Daoy (cell line): ENCODE data around the gene STPG1. TPM values are rescaled to one million over a fixed set of nuclear protein-coding genes. Genes with fewer than 3 reads are reported as not detected.

Source experiments
- DNase-seq: peaks from one replicate; pipeline ENCODE4 v3.0.0-alpha.2; 2015; ENCODE audit warnings: low read depth
- total RNA-seq: library from RNA; depleted of rRNA; stranded (reverse); fragments of >200 nt; shearing (Covaris generic); gene quantifications from 2 replicates; pipeline ENCODE4 v1.2.3, GENCODE V29; 2014

STPG1 gene
- total RNA-seq, 1 experiment from 2014 or later: 2.2 TPM

- DNase-seq: no peak
Measured at GRCh38 chr1:24343412-24344089, 70.0 kb downstream of the STPG1 start.

GRCh38 chr1:24341260-24341659 is 72.3 kb downstream of the STPG1 start:
- DNase-seq: no peak

GRCh38 chr1:24340770-24341169 is 72.8 kb downstream of the STPG1 start:
- no peak for DNase-seq

DNA sequence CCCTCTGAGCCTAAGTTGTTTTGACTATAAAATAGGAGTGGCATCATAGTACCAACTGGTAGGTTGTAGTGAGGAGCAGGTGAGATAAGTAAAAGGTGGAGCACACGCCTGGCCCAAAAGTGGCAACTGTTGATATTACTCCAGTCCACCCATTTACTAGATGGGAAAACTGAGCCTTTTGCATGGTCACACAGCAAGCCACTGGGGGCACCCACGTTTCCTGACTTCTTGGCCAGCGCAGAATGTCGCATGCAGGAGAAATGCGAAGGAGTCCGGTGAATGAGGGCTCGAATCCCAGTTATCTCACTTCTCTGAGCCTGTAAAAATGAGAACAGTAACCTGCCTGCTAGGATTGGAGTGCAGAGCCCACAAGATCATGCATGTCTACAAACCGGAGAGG is 73.6 kb downstream of the STPG1 start:
- no peak for DNase-seq

DNA sequence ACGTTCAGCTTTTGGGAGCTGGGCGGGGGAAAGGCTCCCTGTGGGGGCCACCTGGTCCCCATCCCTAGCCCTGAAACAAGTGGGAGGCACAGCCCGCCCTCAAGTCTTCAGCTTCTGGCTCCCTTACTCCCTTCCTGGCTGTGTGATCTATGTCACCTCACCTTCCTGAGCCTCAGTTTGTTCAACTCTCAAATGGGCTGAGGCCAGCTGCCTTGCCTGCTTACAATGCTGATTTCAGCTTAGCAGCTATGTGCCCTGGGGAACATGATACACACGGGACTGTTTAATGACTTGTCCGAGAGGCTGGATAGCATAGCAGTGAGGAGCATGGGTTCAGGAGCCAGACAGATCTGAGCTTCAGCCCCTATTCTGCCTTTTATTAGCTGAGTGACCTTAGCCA is 75.1 kb downstream of the STPG1 start:
- no peak for DNase-seq

DNA sequence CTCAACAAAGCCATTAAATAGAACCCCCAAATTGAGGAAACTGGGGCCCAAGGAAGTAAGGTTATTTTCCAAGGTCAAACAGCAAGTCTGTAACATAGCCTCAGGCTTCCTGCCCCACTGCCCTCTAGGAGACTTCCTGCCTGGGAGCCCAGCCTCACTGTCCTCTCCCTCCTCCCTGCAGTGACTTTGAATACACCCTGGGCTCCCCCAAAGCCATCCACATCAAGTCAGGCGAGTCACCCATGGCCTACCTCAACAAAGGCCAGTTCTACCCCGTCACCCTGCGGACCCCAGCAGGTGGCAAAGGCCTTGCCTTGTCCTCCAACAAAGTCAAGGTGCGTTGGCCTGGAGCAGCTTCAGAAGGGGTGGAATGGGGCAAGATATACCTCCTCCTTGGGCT is 76.1 kb downstream of the STPG1 start:
- no peak for DNase-seq

DNA sequence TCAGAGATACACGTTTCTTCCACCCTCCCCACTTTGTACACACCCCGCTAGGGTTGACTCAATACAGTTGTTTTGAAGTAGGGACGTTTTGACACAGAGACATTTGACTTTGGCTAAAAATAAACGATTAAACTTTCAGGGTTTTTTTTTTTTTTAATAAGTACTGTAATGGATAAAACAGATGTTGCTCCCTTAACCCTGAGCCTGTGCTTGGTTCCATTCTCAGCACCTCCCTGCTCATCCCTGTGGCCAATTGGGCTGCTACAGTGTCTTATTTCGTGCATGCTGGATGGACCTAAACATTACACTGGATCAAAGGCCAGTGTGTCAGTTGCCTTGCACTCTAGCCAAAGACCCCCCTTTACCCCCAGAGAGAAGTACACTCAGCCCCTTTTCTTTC is 77.5 kb downstream of the STPG1 start:
- DNase-seq: no peak

DNA sequence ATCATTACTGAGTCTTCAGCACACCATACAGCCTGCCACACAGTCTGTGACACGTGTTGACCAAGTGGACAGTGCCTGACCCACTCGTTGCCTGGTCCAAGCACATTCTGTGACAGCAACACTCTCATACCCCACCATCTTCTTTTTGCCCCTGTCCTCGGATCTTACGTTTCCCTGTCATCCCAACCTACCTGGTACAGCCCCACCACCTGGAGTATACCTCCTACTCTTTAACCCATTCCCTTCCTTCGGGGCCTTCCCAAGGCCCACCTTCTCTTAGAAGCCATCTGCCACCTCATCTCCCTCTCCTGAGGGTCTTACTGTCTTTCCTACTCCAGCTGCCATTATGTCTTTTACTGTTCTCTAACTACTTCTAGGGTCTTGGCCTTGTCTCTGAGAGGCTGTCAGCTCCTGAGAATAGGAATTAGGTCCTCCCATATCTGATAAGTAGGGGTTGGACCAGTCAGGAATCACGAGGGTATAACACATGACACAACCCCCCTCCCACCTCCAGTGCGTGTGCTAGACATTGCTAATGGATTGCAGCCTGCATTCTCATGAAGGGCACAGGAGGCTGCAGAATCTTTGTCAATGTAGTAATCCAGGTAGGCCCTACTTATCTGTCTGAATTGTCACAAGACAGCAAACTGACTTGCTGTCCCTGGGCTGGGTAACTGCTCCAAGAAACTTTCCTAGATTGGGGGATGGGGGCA is 81.5 kb downstream of the STPG1 start:
- no peak for DNase-seq

GRCh38 chr1:24329797-24330543 is 83.6 kb downstream of the STPG1 start:
- no peak for DNase-seq

GRCh38 chr1:24329331-24329730 is 84.3 kb downstream of the STPG1 start:
- DNase-seq: no peak

DNA sequence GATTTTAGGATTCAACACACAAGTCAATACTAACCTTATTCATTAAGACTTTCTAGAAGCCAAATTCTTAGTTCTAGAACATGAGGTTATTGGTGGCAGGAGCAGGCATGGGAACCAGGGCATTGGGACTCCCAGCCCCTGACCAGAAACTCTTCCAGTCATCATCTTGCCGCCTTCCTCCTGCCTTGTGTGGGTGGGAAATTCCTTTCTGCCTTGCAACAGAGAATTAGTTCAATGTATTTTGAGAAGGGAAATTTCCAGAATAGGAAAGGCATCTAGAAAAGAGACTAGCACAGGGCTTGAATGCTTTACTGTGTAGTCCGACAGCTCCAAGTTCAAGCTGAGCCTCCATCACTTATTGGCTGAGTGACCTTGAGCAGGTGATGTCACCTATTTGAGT is 85.7 kb downstream of the STPG1 start:
- no peak for DNase-seq

GRCh38 chr1:24327486-24327885 is 86.1 kb downstream of the STPG1 start:
- DNase-seq: no peak

- DNase-seq: no peak
Measured at GRCh38 chr1:24325587-24326449, 87.8 kb downstream of the STPG1 start.

DNA sequence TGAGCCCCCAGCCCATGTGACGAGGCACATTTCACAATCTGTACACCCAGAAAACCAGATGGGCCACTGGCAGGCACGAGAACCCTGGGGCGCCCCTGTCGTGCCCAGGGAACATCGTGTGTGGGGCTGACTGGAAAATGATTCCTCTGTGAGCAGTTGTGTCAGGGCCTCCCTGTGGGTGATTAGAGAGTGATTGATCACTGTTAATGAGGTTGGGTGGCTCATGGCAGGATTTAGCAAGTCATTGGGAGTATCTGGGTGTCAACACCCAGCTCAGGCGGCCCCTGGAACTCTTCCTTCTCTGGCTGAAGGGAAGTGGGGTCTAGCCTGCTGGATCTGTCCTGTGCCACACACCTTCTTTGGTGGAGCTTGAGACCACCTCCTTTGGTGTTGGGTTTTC is 88.7 kb downstream of the STPG1 start:
- no peak for DNase-seq

DNA sequence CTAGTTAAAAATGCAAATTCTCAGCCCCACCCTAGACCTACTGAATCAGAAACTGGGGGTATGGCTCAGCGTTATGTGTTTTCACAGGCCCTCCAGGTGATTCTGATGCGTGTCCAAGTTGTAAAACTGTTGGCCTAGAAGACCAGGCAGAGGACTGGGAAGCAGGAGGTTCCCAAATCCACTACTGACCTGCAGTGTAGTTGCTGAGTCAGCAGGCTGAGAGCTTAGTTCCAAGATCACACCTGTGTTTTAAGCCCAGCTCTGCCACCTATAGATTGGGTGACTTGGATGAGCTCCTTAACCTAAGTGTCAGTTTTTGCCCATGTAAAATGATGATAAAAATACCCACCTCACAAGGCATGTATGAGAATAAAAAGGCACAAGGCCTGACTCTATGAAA is 90.3 kb downstream of the STPG1 start:
- DNase-seq: no peak

DNA sequence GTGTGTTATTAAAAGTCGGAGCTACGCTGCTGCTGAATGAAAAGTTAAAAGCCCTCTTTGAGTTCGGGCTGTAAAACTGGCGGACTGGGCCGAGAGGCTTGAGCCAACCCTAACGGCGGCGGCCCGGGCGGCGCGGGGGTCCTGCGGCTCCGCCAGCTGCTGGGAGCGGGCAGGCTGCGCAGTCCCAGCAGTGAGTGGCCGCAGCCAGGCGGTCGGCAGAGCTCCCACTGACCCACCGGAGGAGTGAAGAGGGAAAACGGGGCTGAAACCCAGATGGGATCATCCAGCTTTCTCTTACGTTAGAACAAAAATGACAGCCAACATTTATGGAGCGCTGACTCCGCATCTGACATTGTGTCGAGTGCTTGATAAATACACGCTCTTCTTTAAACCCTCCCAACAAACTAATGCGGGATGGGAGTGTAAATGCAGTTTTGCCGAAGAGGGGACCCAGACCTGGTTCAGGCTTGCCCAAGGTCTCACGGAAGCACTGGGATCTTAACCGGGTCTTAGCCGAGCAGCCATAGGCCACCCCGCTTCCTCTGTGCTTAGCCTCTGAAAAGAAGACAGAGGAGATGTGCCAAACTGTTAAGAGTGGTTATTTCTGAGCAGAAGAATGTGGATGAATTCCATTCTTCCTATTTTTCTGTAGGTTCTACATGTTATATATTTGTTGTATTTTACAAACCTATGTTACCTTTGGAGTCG is 91.0 kb downstream of the STPG1 start:
- no peak for DNase-seq

DNA sequence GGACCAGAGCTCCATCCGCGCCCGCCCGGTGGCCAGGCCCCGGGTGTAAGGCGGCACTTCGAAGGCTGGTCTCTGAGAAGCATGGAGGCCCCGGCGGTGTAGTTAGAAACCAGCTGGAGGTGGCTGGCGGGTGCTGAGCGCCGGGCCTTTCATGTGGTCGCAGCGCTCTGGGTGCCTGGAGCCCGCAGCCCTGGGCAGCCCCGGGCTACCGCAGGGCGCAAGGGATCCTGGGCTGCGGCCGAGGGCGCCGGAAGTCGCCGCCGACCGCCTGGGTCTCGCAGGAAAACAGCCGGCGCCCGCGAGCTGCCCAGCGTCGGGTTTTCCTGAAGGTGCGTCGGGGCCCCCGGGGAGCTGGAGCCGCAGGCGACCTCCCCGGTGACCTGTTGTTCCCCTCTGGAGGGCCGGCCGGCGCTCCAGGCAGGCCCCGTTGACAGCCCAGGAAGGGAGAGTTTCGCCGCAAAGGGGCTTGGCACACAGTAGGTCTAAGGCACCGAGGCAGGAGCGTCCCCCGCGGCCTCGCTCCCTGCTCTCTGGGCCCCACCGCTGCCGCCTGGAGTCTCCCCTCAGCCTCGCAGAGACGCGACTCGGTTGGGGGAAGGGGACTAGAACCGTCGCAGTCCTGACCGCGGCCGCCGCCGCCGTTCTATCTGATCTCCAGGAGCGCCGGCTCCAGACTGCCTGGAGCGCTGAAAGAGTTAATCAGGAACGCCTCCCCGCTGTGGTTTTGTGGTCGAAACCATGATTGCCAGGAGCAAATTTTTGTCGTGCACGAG is 91.7 kb downstream of the STPG1 start:
- peak; percentile 90 for DNase-seq

DNA sequence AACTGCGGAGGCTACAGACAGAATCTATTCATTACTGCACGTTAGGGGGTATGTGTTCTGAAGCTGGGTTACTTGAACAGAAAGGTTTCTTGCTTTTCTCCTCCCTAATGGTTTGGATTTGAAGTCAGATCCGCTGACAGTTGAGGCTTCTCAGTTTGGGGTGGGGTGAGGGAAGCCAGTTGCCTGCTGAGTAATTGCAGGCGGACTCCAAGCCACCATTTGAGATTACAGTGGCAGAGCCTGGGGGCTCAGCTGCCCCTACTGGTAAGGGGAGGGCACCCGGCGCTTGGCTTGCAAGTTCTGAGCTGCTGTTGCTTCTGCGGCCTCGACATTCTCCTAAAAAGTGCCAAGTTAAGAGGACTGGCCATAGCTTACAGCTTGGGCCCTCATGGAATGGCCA is 92.5 kb downstream of the STPG1 start:
- peak; percentile 17 for DNase-seq

DNA sequence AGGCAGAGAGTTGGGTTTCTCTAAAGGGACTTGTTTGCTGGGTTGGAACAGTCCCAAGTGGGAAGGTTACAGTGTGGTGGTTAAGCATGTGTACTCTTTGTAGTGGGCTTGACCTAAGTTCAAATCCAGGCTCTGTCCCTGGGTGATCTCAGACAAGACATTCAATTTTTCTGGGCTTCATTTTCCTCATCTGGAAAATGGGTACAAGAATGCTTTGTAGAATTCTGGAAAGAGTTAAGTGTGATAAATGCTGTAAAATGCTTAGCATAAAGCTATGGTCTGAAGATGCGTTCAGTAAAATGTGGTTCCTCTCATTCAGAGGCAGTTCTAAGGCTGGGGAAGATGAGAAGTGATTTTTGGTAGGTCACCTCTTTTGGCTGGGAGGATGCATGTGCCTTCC is 93.6 kb downstream of the STPG1 start:
- DNase-seq: no peak

- DNase-seq: peak; percentile 18
Measured at GRCh38 chr1:24319312-24319863, 94.2 kb downstream of the STPG1 start, which contains the start of gene GRHL3. GRHL3 (plus strand) TSS chr1:24319357; CDS start chr1:24319552, 195 bp downstream.
